H9 (cell line): ENCODE data around the gene DNM1. TPM values are rescaled to one million over a fixed set of nuclear protein-coding genes. Genes with fewer than 3 reads are reported as not detected.

Experiments
- DNase-seq: peaks from one replicate; pipeline ENCODE4 v3.0.0-alpha.2; 2017
- H2AFZ ChIP-seq: one replicate; pipeline ENCODE4 v1.6.1; 2013; ENCODE audit warnings: mild to moderate bottlenecking, low read length, control low read depth, moderate library complexity
- H2AK5ac ChIP-seq: 2 replicates; pipeline ENCODE4 v1.6.1; 2013; ENCODE audit warnings: low read length, control low read depth, mixed read lengths; ENCODE audit not compliant: insufficient read length
- H2BK120ac ChIP-seq: one replicate; pipeline ENCODE4 v1.6.1; 2013; ENCODE audit warnings: low read depth, mild to moderate bottlenecking, low read length, control low read depth, inconsistent platforms; ENCODE audit not compliant: poor library complexity, severe bottlenecking
- H2BK12ac ChIP-seq: 2 replicates; pipeline ENCODE4 v1.6.1; 2013; ENCODE audit warnings: low read length, control low read depth, mixed read lengths, low read depth; ENCODE audit not compliant: insufficient read length
- H2BK15ac ChIP-seq: 2 replicates; pipeline ENCODE4 v1.6.1; 2013; ENCODE audit warnings: low read depth, low read length, control low read depth
- H2BK20ac ChIP-seq: one replicate; pipeline ENCODE4 v1.6.1; 2013; ENCODE audit warnings: low read depth, mild to moderate bottlenecking, low read length, control low read depth, inconsistent platforms; ENCODE audit not compliant: poor library complexity, severe bottlenecking
- H2BK5ac ChIP-seq: 2 replicates; pipeline ENCODE4 v1.6.1; 2013; ENCODE audit warnings: low read length, control low read depth, mixed read lengths; ENCODE audit not compliant: insufficient read length
- H3K14ac ChIP-seq: 2 replicates; pipeline ENCODE4 v1.6.1; 2013; ENCODE audit warnings: low read length, control low read depth; ENCODE audit not compliant: insufficient read depth
- H3K18ac ChIP-seq: 2 replicates; pipeline ENCODE4 v1.6.1; 2013; ENCODE audit warnings: low read depth, mild to moderate bottlenecking, mixed read lengths, low read length, control low read depth; ENCODE audit not compliant: insufficient read length
- H3K23ac ChIP-seq: 2 replicates; pipeline ENCODE4 v1.6.1; 2013; ENCODE audit warnings: low read length, control low read depth, mixed read lengths, low read depth; ENCODE audit not compliant: insufficient read length
- H3K23me2 ChIP-seq: 2 replicates; pipeline ENCODE4 v1.6.1; 2013; ENCODE audit warnings: low read depth, mild to moderate bottlenecking, mixed read lengths, low read length, control low read depth; ENCODE audit not compliant: insufficient read length, poor library complexity, severe bottlenecking
- H3K27ac ChIP-seq: 2 replicates; pipeline ENCODE4 v1.5.1; 2013; ENCODE audit warnings: low read length, control low read depth, mixed read lengths, low read depth; ENCODE audit not compliant: insufficient read length
- H3K27me3 ChIP-seq: 2 replicates; pipeline ENCODE4 v1.6.1; 2013; ENCODE audit warnings: low read length, control low read depth, inconsistent platforms; ENCODE audit not compliant: insufficient read depth
- H3K4ac ChIP-seq: 2 replicates; pipeline ENCODE4 v1.6.1; 2013; ENCODE audit warnings: low read depth, mild to moderate bottlenecking, control low read depth, inconsistent platforms, low read length, moderate library complexity
- H3K4me1 ChIP-seq: 2 replicates; pipeline ENCODE4 v1.6.1; 2013; ENCODE audit warnings: low read length, control low read depth, inconsistent platforms; ENCODE audit not compliant: insufficient read depth
- H3K4me2 ChIP-seq: 2 replicates; pipeline ENCODE4 v1.6.1; 2013; ENCODE audit warnings: low read length, control low read depth, mixed read lengths; ENCODE audit not compliant: insufficient read length, insufficient read depth
- H3K56ac ChIP-seq: 2 replicates; pipeline ENCODE4 v1.6.1; 2013; ENCODE audit warnings: low read depth, mild to moderate bottlenecking, mixed read lengths, low read length, control low read depth; ENCODE audit not compliant: insufficient read length
- H3K79me1 ChIP-seq: 2 replicates; pipeline ENCODE4 v1.6.1; 2013; ENCODE audit warnings: low read depth, mild to moderate bottlenecking, moderate library complexity, low read length, control low read depth, inconsistent platforms; ENCODE audit not compliant: insufficient read depth, poor library complexity, severe bottlenecking
- H3K79me2 ChIP-seq: 2 replicates; pipeline ENCODE4 v1.6.1; 2013; ENCODE audit warnings: low read length, control low read depth, inconsistent platforms; ENCODE audit not compliant: insufficient read depth
- H3K9ac ChIP-seq: 2 replicates; pipeline ENCODE4 v1.6.1; 2013; ENCODE audit warnings: low read length, control low read depth, mixed read lengths; ENCODE audit not compliant: insufficient read length; ENCODE audit errors: extremely low read depth
- H3K9me3 ChIP-seq: one replicate; pipeline ENCODE4 v1.6.1; 2013; ENCODE audit warnings: low read depth, low read length, inconsistent platforms; ENCODE audit not compliant: control insufficient read depth
- H3T11ph ChIP-seq: one replicate; pipeline ENCODE4 v1.6.1; 2013; ENCODE audit warnings: mild to moderate bottlenecking, low read length, control low read depth, inconsistent platforms
- H4K20me1 ChIP-seq: one replicate; pipeline ENCODE4 v1.6.1; 2013; ENCODE audit not compliant: control insufficient read depth, insufficient read length, insufficient read depth
- H4K5ac ChIP-seq: 2 replicates; pipeline ENCODE4 v1.6.1; 2013; ENCODE audit warnings: low read depth, mild to moderate bottlenecking, mixed read lengths, low read length, control low read depth; ENCODE audit not compliant: insufficient read length
- H4K8ac ChIP-seq: replicated peaks from 2 replicates; pipeline ENCODE4 v1.6.1; 2013; ENCODE audit warnings: low read length, control low read depth, mixed read lengths, low read depth; ENCODE audit not compliant: insufficient read length
- H4K91ac ChIP-seq: 2 replicates; pipeline ENCODE4 v1.6.1; 2013; ENCODE audit warnings: low read depth, mild to moderate bottlenecking, moderate library complexity, mixed read lengths, low read length, control low read depth; ENCODE audit not compliant: insufficient read length
- H3K27ac Mint-ChIP-seq, 3 experiments: 2 replicates in 2 of 3; 3 replicates in 1 of 3; pipeline ENCODE4 v1.8.0; 2020 to 2021; ENCODE audit warnings: mixed read lengths in 3 of 3, mild to moderate bottlenecking in 1 of 3, moderate library complexity in 1 of 3
- H3K27me3 Mint-ChIP-seq: 2 replicates; pipeline ENCODE4 v1.8.0; 2021; ENCODE audit warnings: low read depth, mild to moderate bottlenecking, moderate library complexity, mixed read lengths
- H3K36me3 Mint-ChIP-seq, 3 experiments: 2 replicates in 2 of 3; 3 replicates in 1 of 3; pipeline ENCODE4 v1.8.0; 2020 to 2021; ENCODE audit warnings: low read depth in 3 of 3, mixed read lengths in 3 of 3; ENCODE audit not compliant: insufficient read depth in 1 of 3
- H3K4me1 Mint-ChIP-seq, 2 experiments: 2 replicates each; pipeline ENCODE4 v1.8.0; 2020; ENCODE audit warnings: mixed read lengths in 2 of 2
- H3K4me3 Mint-ChIP-seq, 2 experiments: 2 replicates in 1 of 2; 3 replicates in 1 of 2; pipeline ENCODE4 v1.8.0; 2020 to 2021; ENCODE audit warnings: mild to moderate bottlenecking in 2 of 2, mixed read lengths in 2 of 2, moderate library complexity in 1 of 2
- H3K9me3 Mint-ChIP-seq, 2 experiments: 2 replicates in 1 of 2; 3 replicates in 1 of 2; pipeline ENCODE4 v1.8.0; 2020; ENCODE audit warnings: mild to moderate bottlenecking in 2 of 2, mixed read lengths in 2 of 2, moderate library complexity in 1 of 2
- WGBS: extraction: QIAGEN DNeasy Blood & Tissue Kit; methylation state at CpG from one replicate; pipeline ENCODE4 v1.1.7; 2013; ENCODE audit warnings: missing lambda C conversion rate, low lambda C conversion rate, mixed read lengths; ENCODE audit not compliant: insufficient read length; ENCODE audit errors: extremely low coverage; 5-methylcytosine and 5-hydroxymethylcytosine counted together
- total RNA-seq: library from RNA; stranded (reverse); gene quantifications from 2 replicates; pipeline ENCODE4 v1.2.1, GENCODE V29; 2021
- TF ChIP-seq, protein P1 (sequence below): fragments of 200-600 bp; sonication (generic); conservative IDR thresholded peaks from 3 replicates; pipeline ENCODE4 v1.8.0; 2021; ENCODE audit warnings: antibody characterized with exemption, mild to moderate bottlenecking

DNM1 gene
- total RNA-seq, 1 experiment from 2014 or later: 58.0 TPM

DNA sequence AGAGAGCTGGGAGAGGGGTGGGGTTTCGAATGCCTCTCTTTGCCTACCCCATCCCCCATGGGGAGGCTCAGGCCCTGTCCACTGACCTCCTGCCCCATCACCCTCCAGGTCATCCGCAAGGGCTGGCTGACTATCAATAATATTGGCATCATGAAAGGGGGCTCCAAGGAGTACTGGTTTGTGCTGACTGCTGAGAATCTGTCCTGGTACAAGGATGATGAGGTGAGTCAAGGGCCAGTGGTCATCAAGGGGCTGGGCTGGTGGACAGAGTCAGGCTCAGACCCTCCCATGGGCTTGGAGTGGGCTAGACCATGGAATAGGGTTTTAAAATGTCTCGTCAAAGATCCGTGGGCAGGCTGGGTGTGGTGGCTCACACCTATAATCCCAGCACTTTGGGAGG, 38.9 kb downstream of the DNM1 start:
- Histone ChIP-seq H3K27ac (no peak overlapping the region), H4K20me1 (peaks cover 5% of the 10 kb centered on the region), H2BK5ac (no peak overlapping the region), H4K5ac (no peak overlapping the region), H3K9me3 (no peaks in the 10 kb centered on the region), H4K8ac (no peak overlapping the region), H3K9ac (no peak overlapping the region), H3K18ac (no peak overlapping the region), H4K91ac (no peak overlapping the region), H3K56ac (no peak overlapping the region), H2AK5ac (no peak overlapping the region), H2AFZ (no peak overlapping the region), H2BK12ac (no peak overlapping the region), H3K4me1 (peaks cover 5% of the 10 kb centered on the region; the same call in 1 of the 2 replicates), H3K4me2 (no peak overlapping the region), H2BK120ac (no peak overlapping the region), H3K23me2 (no peaks in the 10 kb centered on the region), H3K79me2 (no peaks in the 10 kb centered on the region), H3K23ac (no peak overlapping the region), H3K79me1 (no peaks in the 10 kb centered on the region), H3T11ph (no peak overlapping the region), H3K4ac (no peak overlapping the region), H2BK15ac (no peak overlapping the region), H2BK20ac (no peak overlapping the region), H3K14ac (no peak overlapping the region), H3K27me3 (no peaks in the 10 kb centered on the region)
- peaks cover 14 to 27% (median 21%) of the 10 kb centered on the region in 3 experiments for H3K36me3 Mint-ChIP-seq
- peak overlapping the region in 1 of 3 experiments; percentile 90; a peak in 2 of 7 replicates for H3K27ac Mint-ChIP-seq
- WGBS: no CpG with 5 or more reads among the region's 4 CpGs
- H3K27me3 Mint-ChIP-seq: no peaks in the 10 kb centered on the region; the same call in 1 of the 2 replicates
- no peaks in the 10 kb centered on the region for H3K9me3 Mint-ChIP-seq
- TF ChIP-seq, protein P1, sequence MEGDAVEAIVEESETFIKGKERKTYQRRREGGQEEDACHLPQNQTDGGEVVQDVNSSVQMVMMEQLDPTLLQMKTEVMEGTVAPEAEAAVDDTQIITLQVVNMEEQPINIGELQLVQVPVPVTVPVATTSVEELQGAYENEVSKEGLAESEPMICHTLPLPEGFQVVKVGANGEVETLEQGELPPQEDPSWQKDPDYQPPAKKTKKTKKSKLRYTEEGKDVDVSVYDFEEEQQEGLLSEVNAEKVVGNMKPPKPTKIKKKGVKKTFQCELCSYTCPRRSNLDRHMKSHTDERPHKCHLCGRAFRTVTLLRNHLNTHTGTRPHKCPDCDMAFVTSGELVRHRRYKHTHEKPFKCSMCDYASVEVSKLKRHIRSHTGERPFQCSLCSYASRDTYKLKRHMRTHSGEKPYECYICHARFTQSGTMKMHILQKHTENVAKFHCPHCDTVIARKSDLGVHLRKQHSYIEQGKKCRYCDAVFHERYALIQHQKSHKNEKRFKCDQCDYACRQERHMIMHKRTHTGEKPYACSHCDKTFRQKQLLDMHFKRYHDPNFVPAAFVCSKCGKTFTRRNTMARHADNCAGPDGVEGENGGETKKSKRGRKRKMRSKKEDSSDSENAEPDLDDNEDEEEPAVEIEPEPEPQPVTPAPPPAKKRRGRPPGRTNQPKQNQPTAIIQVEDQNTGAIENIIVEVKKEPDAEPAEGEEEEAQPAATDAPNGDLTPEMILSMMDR: no peak
- no peak overlapping the region for H3K4me3 Mint-ChIP-seq
- H3K4me1 Mint-ChIP-seq: peaks cover 15 to 21% of the 10 kb centered on the region in 2 experiments
- no peak for DNase-seq
